Measurements from ENCODE around the gene COG5.

GRCh38 chr7:107167483-107168232 is 396.1 kb downstream of the COG5 start:
- TF ChIP-seq ZNF274 (IDR thresholded peaks at IDR 0.05; ENCODE audit: low read depth, low read length) (no peak), SUZ12 (IDR thresholded peaks at IDR 0.05; ENCODE audit: extremely low read depth, insufficient read depth, insufficient read length) (no peak), YY1 (IDR thresholded peaks at IDR 0.05; ENCODE audit: insufficient read depth, insufficient read length) (no peak)

Measured in NT2/D1 (cell line).